NCI-H2227 (cell line): ENCODE measurements around the gene SLC25A51.
"Not testable (repeated sequence)": the region's sequence is repeated elsewhere in the genome, so short reads cannot be mapped to it uniquely, and the experiment has no call there.

Experiments
- DNase-seq: peaks from one replicate; lab custom pipeline; 2025; ENCODE audit not compliant: unreplicated experiment; lab: John Stamatoyannopoulos, UW

The SLC25A51 gene

GRCh38 chr9:37920471-37921167, 16.7 kb upstream of the SLC25A51 start:
- DNase-seq, result peak; percentile 23

GRCh38 chr9:37919956-37920335, 16.0 kb upstream of the SLC25A51 start:
- DNase-seq, result no peak

- no peak for DNase-seq
These were observed 15.5 kb upstream of the SLC25A51 start for GRCh38 chr9:37919246-37919955.

- no peak for DNase-seq
These were observed 14.8 kb upstream of the SLC25A51 start for GRCh38 chr9:37918665-37919170.

GRCh38 chr9:37917801-37918664, 14.1 kb upstream of the SLC25A51 start:
- no peak for DNase-seq

GRCh38 chr9:37917313-37917731, 13.4 kb upstream of the SLC25A51 start:
- DNase-seq, result no peak

GRCh38 chr9:37916471-37917312, 12.8 kb upstream of the SLC25A51 start:
- DNase-seq, result no peak

GRCh38 chr9:37915911-37916470, 12.1 kb upstream of the SLC25A51 start:
- no peak for DNase-seq

GRCh38 chr9:37914701-37915358, 10.9 kb upstream of the SLC25A51 start:
- no peak for DNase-seq

- DNase-seq, result no peak
These were observed 10.2 kb upstream of the SLC25A51 start for GRCh38 chr9:37914154-37914551.

GRCh38 chr9:37913480-37914153, 9.7 kb upstream of the SLC25A51 start:
- DNase-seq, result peak; percentile 86

GRCh38 chr9:37911271-37911681, 7.3 kb upstream of the SLC25A51 start:
- no peak for DNase-seq

- no peak for DNase-seq
These were observed 6.3 kb upstream of the SLC25A51 start for GRCh38 chr9:37910271-37910670.

- not testable (repeated sequence) for DNase-seq
These were observed 5.9 kb upstream of the SLC25A51 start for GRCh38 chr9:37909836-37910235.

- no peak for DNase-seq
These were observed 5.4 kb upstream of the SLC25A51 start for GRCh38 chr9:37909326-37909725.

- DNase-seq, result no peak
These were observed 4.8 kb upstream of the SLC25A51 start for GRCh38 chr9:37908698-37909186.

GRCh38 chr9:37908283-37908682, 4.4 kb upstream of the SLC25A51 start:
- no peak for DNase-seq

- DNase-seq, result no peak
These were observed 2.6 kb upstream of the SLC25A51 start for GRCh38 chr9:37906312-37907239.
